ENCODE measurements around the gene NUP188.

- no peak for TF ChIP-seq CTCF (IDR thresholded peaks at IDR 0.05)
- TF ChIP-seq EZH2 (IDR thresholded peaks at IDR 0.05; ENCODE audit: borderline replicate concordance, insufficient read depth, low read depth, low read length, poor library complexity, severe bottlenecking), result no peak
Observed at GRCh38 chr9:128919402-128920089, 28.0 kb upstream of the NUP188 start.

Data from B cell (primary cell).